Measurements from ENCODE around the gene PGP.

DNA sequence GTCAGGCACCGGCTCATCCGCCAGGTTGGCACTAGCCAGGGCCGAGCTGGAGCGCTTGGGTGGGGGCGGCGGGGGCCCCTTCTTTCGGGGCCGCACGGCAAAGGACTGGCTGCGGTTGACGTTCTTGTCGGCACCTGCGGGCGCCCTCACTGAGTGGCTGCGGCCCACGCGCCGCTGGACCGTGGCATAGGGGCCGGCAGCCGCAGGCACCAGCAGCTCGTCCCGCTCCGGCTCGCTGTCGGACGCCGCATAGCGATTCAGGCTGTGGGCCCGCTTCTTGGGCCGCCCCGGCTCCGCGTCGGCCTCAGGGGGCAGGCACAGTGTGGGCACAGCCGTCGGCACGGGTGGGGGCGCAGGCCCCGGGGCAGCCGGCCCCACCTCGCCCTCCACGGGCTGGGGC is 34.2 kb downstream of the PGP start:
- TF ChIP-seq, protein P1, sequence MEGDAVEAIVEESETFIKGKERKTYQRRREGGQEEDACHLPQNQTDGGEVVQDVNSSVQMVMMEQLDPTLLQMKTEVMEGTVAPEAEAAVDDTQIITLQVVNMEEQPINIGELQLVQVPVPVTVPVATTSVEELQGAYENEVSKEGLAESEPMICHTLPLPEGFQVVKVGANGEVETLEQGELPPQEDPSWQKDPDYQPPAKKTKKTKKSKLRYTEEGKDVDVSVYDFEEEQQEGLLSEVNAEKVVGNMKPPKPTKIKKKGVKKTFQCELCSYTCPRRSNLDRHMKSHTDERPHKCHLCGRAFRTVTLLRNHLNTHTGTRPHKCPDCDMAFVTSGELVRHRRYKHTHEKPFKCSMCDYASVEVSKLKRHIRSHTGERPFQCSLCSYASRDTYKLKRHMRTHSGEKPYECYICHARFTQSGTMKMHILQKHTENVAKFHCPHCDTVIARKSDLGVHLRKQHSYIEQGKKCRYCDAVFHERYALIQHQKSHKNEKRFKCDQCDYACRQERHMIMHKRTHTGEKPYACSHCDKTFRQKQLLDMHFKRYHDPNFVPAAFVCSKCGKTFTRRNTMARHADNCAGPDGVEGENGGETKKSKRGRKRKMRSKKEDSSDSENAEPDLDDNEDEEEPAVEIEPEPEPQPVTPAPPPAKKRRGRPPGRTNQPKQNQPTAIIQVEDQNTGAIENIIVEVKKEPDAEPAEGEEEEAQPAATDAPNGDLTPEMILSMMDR (conservative IDR thresholded peaks at IDR 0.05 in 1 of 2, IDR thresholded peaks at IDR 0.05 in 1 of 2; ENCODE audit: extremely low read depth in 1 of 2, insufficient read depth in 1 of 2, low read depth in 1 of 2, low read length in 2 of 2), result no peak
- no peak for TF ChIP-seq EZH2 (IDR thresholded peaks at IDR 0.05; ENCODE audit: borderline replicate concordance, low read length)

All from mammary epithelial cell (primary cell).